A549 (cell line): ENCODE measurements around the gene MTFMT.

ENCODE experiments used
- BHLHE40 ChIP-seq: IDR thresholded peaks from 2 replicates; pipeline ENCODE4 v1.6.1; 2012; ENCODE audit warnings: low read depth, low read length, inconsistent platforms
- CEBPB ChIP-seq, 2 experiments: fragments of >200 bp in 1 of 2; sonication (Bioruptor Twin) in 1 of 2; formaldehyde crosslinking in 1 of 2; IDR thresholded peaks; 2 replicates each; pipeline ENCODE4 v1.6.1; 2012 to 2016
- CTCF ChIP-seq: fragments of >200 bp; sonication (Bioruptor Twin); formaldehyde crosslinking; IDR thresholded peaks from 3 replicates; pipeline ENCODE4 v1.5.1; 2016
- JUNB ChIP-seq: fragments of >200 bp; sonication (Bioruptor Twin); formaldehyde crosslinking; IDR thresholded peaks from 2 replicates; pipeline ENCODE4 v1.6.1; 2016
- POLR2A ChIP-seq: IDR thresholded peaks from 2 replicates; pipeline ENCODE4 v1.6.1; 2012; ENCODE audit warnings: mild to moderate bottlenecking, low read length
- RARB ChIP-seq: fragments of 250-450 bp; sonication (Bioruptor Pico); IDR thresholded peaks from 2 replicates; pipeline ENCODE4 v1.8.0; 2021; ENCODE audit warnings: mild to moderate bottlenecking, moderate library complexity
- SMC3 ChIP-seq: fragments of >200 bp; sonication (Bioruptor Twin); formaldehyde crosslinking; IDR thresholded peaks from 3 replicates; pipeline ENCODE4 v1.6.1; 2018; ENCODE audit warnings: inconsistent platforms
- USF2 ChIP-seq: fragments of 450-650 bp; IDR thresholded peaks from 2 replicates; pipeline ENCODE4 v1.6.1; 2014; ENCODE audit warnings: antibody characterized with exemption

DNA sequence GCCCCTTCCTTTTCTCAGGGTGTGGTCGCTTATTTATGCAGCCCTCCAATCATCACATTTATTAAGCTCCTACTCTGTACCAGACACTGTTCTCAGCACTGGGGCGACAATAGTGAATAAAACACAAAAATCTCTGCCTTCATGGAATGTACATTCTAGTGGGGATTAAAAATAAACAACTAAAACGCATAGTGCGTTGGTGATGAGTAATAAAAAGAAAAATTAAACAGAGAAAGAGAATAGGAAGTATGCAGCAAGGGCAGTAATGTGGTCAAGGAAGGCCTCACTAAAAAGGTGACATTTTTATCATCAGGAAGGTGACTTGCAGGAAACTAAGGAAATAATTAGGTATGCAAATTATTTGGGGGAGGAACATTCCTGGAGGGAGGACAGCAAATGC, 20.8 kb upstream of the MTFMT start:
- TF ChIP-seq CTCF (no peak), BHLHE40 (no peak), USF2 (no peak), POLR2A (no peak), CEBPB (IDR thresholded peaks at IDR 0.05) (no peak), RARB (no peak), SMC3 (no peak), JUNB (no peak)
